AG04450 (cell line): ENCODE measurements around the gene INTS12. TPM values are rescaled to one million over a fixed set of nuclear protein-coding genes. Genes with fewer than 3 reads are reported as not detected.

Experiments used
- CTCF ChIA-PET: fragments of 300-600, 350-600 bp; formaldehyde crosslinking; extraction: SDS; loops from one replicate; lab custom pipeline; 2022; ENCODE audit warnings: antibody characterized with exemption, inconsistent platforms; lab: Charles Lee
- POLR2A ChIA-PET: fragments of 350-600 bp; formaldehyde crosslinking; extraction: SDS; loops from one replicate; lab custom pipeline; 2021; ENCODE audit warnings: antibody characterized with exemption, inconsistent platforms; lab: Yijun Ruan, JAX
- DNase-seq: peaks from one replicate; pipeline ENCODE4 v3.0.0-alpha.2; 2011; ENCODE audit warnings: low read depth, low spot score
- H3K27ac ChIP-seq: one replicate; pipeline ENCODE4 v1.5.1; 2012; ENCODE audit warnings: low read depth, low read length, control low read depth
- H3K27me3 ChIP-seq: one replicate; pipeline ENCODE4 v1.6.0; 2012; ENCODE audit warnings: low read length; ENCODE audit not compliant: control insufficient read depth, insufficient read depth
- H3K4me3 ChIP-seq: 2 replicates; pipeline ENCODE4 v1.5.1; 2011; ENCODE audit warnings: mild to moderate bottlenecking, low read depth, low read length, control low read depth
- H3K9me3 ChIP-seq: 2 replicates; pipeline ENCODE4 v1.5.1; 2012; ENCODE audit warnings: low read length; ENCODE audit not compliant: control insufficient read depth, insufficient read depth
- CTCF ChIP-seq: IDR thresholded peaks from 2 replicates; pipeline ENCODE4 v1.5.1; 2011; ENCODE audit warnings: low read depth, low read length, control low read depth, inconsistent platforms
- polyA plus RNA-seq: library from polyadenylated mRNA; depleted of rRNA; stranded (reverse); fragments of >200 nt; gene quantifications from 2 replicates; pipeline ENCODE4 v1.2.3, GENCODE V29; 2011

Gene INTS12
- polyA plus RNA-seq, 1 experiment, result 41.7 TPM

GRCh38 chr4:105715692-105716278, 7.3 kb upstream of the INTS12 start:
- CTCF ChIA-PET, result interaction anchor here (0.6 to 2.9 kb wide), 22 partner anchors 9 to 536 kb away, joined by 3 to 13 read pairs (median 4); partner anchors contain the start of gene PPA2
- Histone ChIP-seq H3K4me3 (no peak overlapping the region), H3K27me3 (no peaks in the 10 kb centered on the region), H3K9me3 (no peaks in the 10 kb centered on the region), H3K27ac (no peak overlapping the region)
- no peak for DNase-seq
- POLR2A ChIA-PET, result no interaction called here
- peak; percentile 47 for TF ChIP-seq CTCF

- DNase-seq, result no peak
Observed at GRCh38 chr4:105714932-105715331, 6.4 kb upstream of the INTS12 start.

GRCh38 chr4:105714071-105714521, 5.6 kb upstream of the INTS12 start:
- Histone ChIP-seq H3K9me3 (no peaks in the 10 kb centered on the region), H3K27ac (no peak overlapping the region), H3K27me3 (no peaks in the 10 kb centered on the region), H3K4me3 (peak overlapping the region; percentile 14)
- CTCF ChIA-PET, result interaction anchor here (0.6 to 2.9 kb wide), 8 partner anchors 33 to 487 kb away, joined by 3 to 11 read pairs (median 5); partner anchors contain the start of gene PPA2
- POLR2A ChIA-PET, result no interaction called here
- DNase-seq, result no peak
- no peak for TF ChIP-seq CTCF

More at GRCh38 chr4:105714932-105715331, 6.4 kb upstream of the INTS12 start:
- Histone ChIP-seq H3K27me3 (no peaks in the 10 kb centered on the region), H3K9me3 (no peaks in the 10 kb centered on the region), H3K27ac (no peak overlapping the region), H3K4me3 (no peak overlapping the region)
- ChIA-PET POLR2A (no interaction called here), CTCF (interaction anchor here (0.6 to 2.9 kb wide), 21 partner anchors 8 to 507 kb away, joined by 3 to 13 read pairs (median 4); partner anchors contain the start of gene PPA2)
- TF ChIP-seq CTCF, result no peak

GRCh38 chr4:105712766-105713165, 4.3 kb upstream of the INTS12 start:
- H3K4me3 ChIP-seq, result no peak overlapping the region
- H3K9me3 ChIP-seq, result no peaks in the 10 kb centered on the region; the same call in 1 of the 2 replicates
- DNase-seq, result no peak
- no peaks in the 10 kb centered on the region for H3K27me3 ChIP-seq
- ChIA-PET CTCF (interaction anchor here (1.4 to 2.9 kb wide), 3 partner anchors 192 to 572 kb away, joined by 3 to 10 read pairs (median 9); no protein-coding TSS in a partner anchor), POLR2A (no interaction called here)
- no peak overlapping the region for H3K27ac ChIP-seq
- TF ChIP-seq CTCF, result no peak

- no peak for DNase-seq
- no peaks in the 10 kb centered on the region; the same call in 1 of the 2 replicates for H3K9me3 ChIP-seq
- H3K27me3 ChIP-seq, result no peaks in the 10 kb centered on the region
- TF ChIP-seq CTCF, result no peak
- ChIA-PET POLR2A (no interaction called here), CTCF (interaction anchor here (0.6 to 1.0 kb wide), 3 partner anchors 47 to 570 kb away, joined by 3 to 4 read pairs (median 3); no protein-coding TSS in a partner anchor)
- no peak overlapping the region for H3K27ac ChIP-seq
- H3K4me3 ChIP-seq, result no peak overlapping the region
Observed at GRCh38 chr4:105710678-105711077, 2.2 kb upstream of the INTS12 start.
